Gastroesophageal sphincter (tissue), 4 donors: Measurements from ENCODE around the gene STRN4. TPM values are rescaled to one million over a fixed set of nuclear protein-coding genes. Genes with fewer than 3 reads are reported as not detected.
"Not testable (repeated sequence)": the region's sequence is repeated elsewhere in the genome, so short reads cannot be mapped to it uniquely, and the experiment has no call there.

Source experiments
- ATAC-seq: fragments of 150-250 bp; one replicate; pipeline ENCODE4 v1.9.1; 2016; ENCODE audit warnings: mild to moderate bottlenecking, moderate library complexity
- H3K27ac ChIP-seq, 4 donors: fragments of 200-600 bp; sonication (generic) in 3 of 4; 1 replicate in 3 of 4; 2 replicates in 1 of 4; pipeline ENCODE4 v1.5.1; 2016 to 2019
- H3K27me3 ChIP-seq: fragments of 200-600 bp; sonication (generic); one replicate; pipeline ENCODE4 v1.5.1; 2019
- H3K36me3 ChIP-seq, 2 donors: fragments of 200-600 bp; sonication (generic); one replicate each; pipeline ENCODE4 v1.5.1; 2019; ENCODE audit warnings: control low read depth in 1 of 2
- H3K4me1 ChIP-seq, 3 donors: fragments of 200-600 bp; sonication (generic); 1 replicate in 2 of 3; 2 replicates in 1 of 3; pipeline ENCODE4 v1.5.1; 2016 to 2019; ENCODE audit warnings: control low read depth in 2 of 3
- H3K4me3 ChIP-seq, 2 donors: fragments of 200-600 bp; sonication (generic); one replicate each; pipeline ENCODE4 v1.5.1; 2019; ENCODE audit warnings: mild to moderate bottlenecking in 1 of 2, moderate library complexity in 1 of 2
- H3K9me3 ChIP-seq, 3 donors: fragments of 200-600 bp; sonication (generic); one replicate each; pipeline ENCODE4 v1.5.1; 2017 to 2019; ENCODE audit warnings: control low read depth in 2 of 3
- EP300 ChIP-seq: sonication (generic); formaldehyde crosslinking; IDR thresholded peaks from one replicate; pipeline ENCODE4 v1.6.1; 2017; ENCODE audit warnings: antibody characterized with exemption, mild to moderate bottlenecking
- POLR2A ChIP-seq, 2 donors: fragments of 450-650 bp; IDR thresholded peaks; one replicate each; pipeline ENCODE4 v1.6.1; 2017; ENCODE audit warnings: antibody characterized with exemption in 2 of 2, mild to moderate bottlenecking in 2 of 2, moderate library complexity in 1 of 2
- POLR2AphosphoS5 ChIP-seq: sonication (generic); formaldehyde crosslinking; IDR thresholded peaks from one replicate; pipeline ENCODE4 v1.6.1; 2017; ENCODE audit warnings: antibody characterized with exemption
- WGBS, 2 donors: methylation state at CpG; one replicate each; pipeline ENCODE4 v1.1.5; 2018; ENCODE audit warnings: low coverage in 1 of 2; 5-methylcytosine and 5-hydroxymethylcytosine counted together
- total RNA-seq, 4 donors: library from RNA; depleted of rRNA; stranded (reverse); fragments of >200 nt; gene quantifications; one replicate each; pipeline ENCODE4 v1.1.0, GENCODE V29; 2016
- TF ChIP-seq, protein P1 (sequence below), 4 experiments: fragments of 200-600 bp in 2 of 4; fragments of 450-650 bp in 2 of 4; sonication (generic) in 1 of 4; IDR thresholded peaks; one replicate each; pipeline ENCODE4 v1.5.1; 2017 to 2019; ENCODE audit warnings: antibody characterized with exemption in 4 of 4, mild to moderate bottlenecking in 2 of 4, moderate library complexity in 2 of 4

Gene STRN4
- total RNA-seq, 4 donors from 2014 or later = 64.6 to 109 (median 90.4) TPM

- H3K4me1 ChIP-seq = peaks cover 0 to 55% (median 22%) of the 10 kb centered on the region in 3 donors
- TF ChIP-seq, protein P1, sequence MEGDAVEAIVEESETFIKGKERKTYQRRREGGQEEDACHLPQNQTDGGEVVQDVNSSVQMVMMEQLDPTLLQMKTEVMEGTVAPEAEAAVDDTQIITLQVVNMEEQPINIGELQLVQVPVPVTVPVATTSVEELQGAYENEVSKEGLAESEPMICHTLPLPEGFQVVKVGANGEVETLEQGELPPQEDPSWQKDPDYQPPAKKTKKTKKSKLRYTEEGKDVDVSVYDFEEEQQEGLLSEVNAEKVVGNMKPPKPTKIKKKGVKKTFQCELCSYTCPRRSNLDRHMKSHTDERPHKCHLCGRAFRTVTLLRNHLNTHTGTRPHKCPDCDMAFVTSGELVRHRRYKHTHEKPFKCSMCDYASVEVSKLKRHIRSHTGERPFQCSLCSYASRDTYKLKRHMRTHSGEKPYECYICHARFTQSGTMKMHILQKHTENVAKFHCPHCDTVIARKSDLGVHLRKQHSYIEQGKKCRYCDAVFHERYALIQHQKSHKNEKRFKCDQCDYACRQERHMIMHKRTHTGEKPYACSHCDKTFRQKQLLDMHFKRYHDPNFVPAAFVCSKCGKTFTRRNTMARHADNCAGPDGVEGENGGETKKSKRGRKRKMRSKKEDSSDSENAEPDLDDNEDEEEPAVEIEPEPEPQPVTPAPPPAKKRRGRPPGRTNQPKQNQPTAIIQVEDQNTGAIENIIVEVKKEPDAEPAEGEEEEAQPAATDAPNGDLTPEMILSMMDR (IDR thresholded peaks at IDR 0.05) = peak in 2 of 4 experiments; percentile 9 to 13
- TF ChIP-seq EP300 = no peak
- no peak for TF ChIP-seq POLR2AphosphoS5
- ATAC-seq = no peak
- no peaks in the 10 kb centered on the region for H3K27me3 ChIP-seq
- H3K36me3 ChIP-seq = peaks cover 0 to 28% of the 10 kb centered on the region in 2 donors
- H3K4me3 ChIP-seq = peak overlapping the region; percentile 78 to 87
- H3K9me3 ChIP-seq = no peaks in the 10 kb centered on the region
- peak overlapping the region; percentile 64 to 92 (median 90) for H3K27ac ChIP-seq
- WGBS, 2 donors = 0 to 1% methylated on average over 8 to 24 of the region's 42 CpGs
Observed at GRCh38 chr19:46715975-46716671, 30.1 kb downstream of the STRN4 start.

GRCh38 chr19:46715620-46715974, 30.7 kb downstream of the STRN4 start:
- H3K27ac ChIP-seq = peak overlapping the region in 3 of 4 donors; percentile 90 to 92 (median 91)
- peaks cover 0 to 55% (median 22%) of the 10 kb centered on the region in 3 donors for H3K4me1 ChIP-seq
- TF ChIP-seq, protein P1 (IDR thresholded peaks at IDR 0.05) = no peak
- TF ChIP-seq POLR2AphosphoS5 (no peak), POLR2A (IDR thresholded peaks at IDR 0.05) (no peak), EP300 (no peak)
- 20 to 60% methylated on average over 1 to 3 of the region's 8 CpGs for WGBS, 2 donors
- no peaks in the 10 kb centered on the region for H3K27me3 ChIP-seq
- peak overlapping the region; percentile 78 to 87 for H3K4me3 ChIP-seq
- H3K9me3 ChIP-seq = no peaks in the 10 kb centered on the region
- ATAC-seq = no peak
- H3K36me3 ChIP-seq = peaks cover 0 to 28% of the 10 kb centered on the region in 2 donors

- peak; percentile 12 for ATAC-seq
- TF ChIP-seq POLR2AphosphoS5 (no peak), EP300 (no peak), POLR2A (IDR thresholded peaks at IDR 0.05) (no peak)
- TF ChIP-seq, protein P1 (IDR thresholded peaks at IDR 0.05) = no peak
- Histone ChIP-seq H3K9me3 (no peaks in the 10 kb centered on the region), H3K4me3 (peak overlapping the region; percentile 55 to 87), H3K4me1 (peaks cover 0 to 55% (median 22%) of the 10 kb centered on the region in 3 donors), H3K27ac (peak overlapping the region; percentile 2 to 92 (median 90)), H3K36me3 (peaks cover 0 to 28% of the 10 kb centered on the region in 2 donors), H3K27me3 (no peaks in the 10 kb centered on the region)
- 0 to 5% methylated on average over 1 to 7 of the region's 12 CpGs for WGBS, 2 donors
Observed at GRCh38 chr19:46714444-46715106, 31.7 kb downstream of the STRN4 start.

GRCh38 chr19:46713781-46714443, 32.3 kb downstream of the STRN4 start:
- Histone ChIP-seq H3K36me3 (peaks cover 0 to 31% of the 10 kb centered on the region in 2 donors), H3K4me1 (peaks cover 0 to 53% (median 22%) of the 10 kb centered on the region in 3 donors), H3K4me3 (peak overlapping the region; percentile 55 to 87), H3K27me3 (no peaks in the 10 kb centered on the region), H3K27ac (peak overlapping the region; percentile 16 to 92 (median 90)), H3K9me3 (no peaks in the 10 kb centered on the region)
- peak; percentile 76 for ATAC-seq
- 0% methylated on average over 1 of the region's 39 CpGs; no CpG with 5 or more reads in 1 of the 2 donors for WGBS, 2 donors
- TF ChIP-seq EP300 = no peak
- TF ChIP-seq, protein P1 (IDR thresholded peaks at IDR 0.05) = no peak

DNA sequence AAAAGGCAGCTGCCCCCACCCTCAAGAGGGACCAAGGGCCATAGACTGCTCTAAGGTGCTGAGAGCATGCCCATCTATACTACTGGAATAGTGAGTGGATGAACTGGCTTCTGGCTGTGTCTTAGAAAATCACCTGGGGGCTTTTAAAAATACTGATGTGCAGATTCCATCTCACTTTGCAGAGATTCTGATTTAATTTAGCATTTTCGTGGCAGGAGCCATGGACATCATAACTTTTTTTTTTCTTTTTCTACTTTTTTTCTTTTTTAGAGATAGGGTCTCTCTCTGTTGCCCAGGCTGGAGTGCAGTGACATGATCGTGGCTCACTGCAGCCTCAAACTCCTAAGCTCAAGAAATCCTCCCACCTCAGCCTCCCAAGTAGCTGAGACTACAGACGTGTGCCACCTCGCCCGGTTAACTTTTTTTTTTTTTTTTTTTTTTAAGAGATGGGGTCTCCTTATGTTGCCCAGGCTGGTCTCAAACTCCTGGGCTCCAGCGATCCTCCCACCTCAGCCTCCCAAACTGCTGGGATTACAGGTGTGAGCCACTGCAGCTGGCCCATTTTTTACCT, 33.4 kb downstream of the STRN4 start:
- WGBS, 2 donors = 65 to 77% methylated on average over 6 of the region's 6 CpGs
- H3K9me3 ChIP-seq, H3K4me3 ChIP-seq, ATAC-seq, H3K27me3 ChIP-seq: not testable (repeated sequence)
- Histone ChIP-seq H3K36me3 (peaks cover 0 to 41% of the 10 kb centered on the region in 2 donors), H3K27ac (peak overlapping the region in 1 of 4 donors; percentile 92), H3K4me1 (peaks cover 0 to 43% (median 18%) of the 10 kb centered on the region in 3 donors)
